Testis (tissue), 3 donors: Measurements from ENCODE around the gene ME2. TPM values are rescaled to one million over a fixed set of nuclear protein-coding genes. Genes with fewer than 3 reads are reported as not detected.

Source experiments
- DNase-seq: peaks from one replicate; pipeline ENCODE4 v3.0.0-alpha.2; 2019
- H3K27ac ChIP-seq, 2 donors: fragments of 200-600 bp; sonication (generic); one replicate each; pipeline ENCODE4 v1.5.1; 2019
- H3K27me3 ChIP-seq: fragments of 200-600 bp; sonication (generic); one replicate; pipeline ENCODE4 v1.5.1; 2019
- H3K36me3 ChIP-seq: fragments of 200-600 bp; sonication (generic); one replicate; pipeline ENCODE4 v1.5.1; 2017; ENCODE audit warnings: low read depth; ENCODE audit errors: missing control alignments
- H3K4me1 ChIP-seq: fragments of 200-600 bp; sonication (generic); one replicate; pipeline ENCODE4 v1.5.1; 2019
- H3K4me3 ChIP-seq, 2 donors: fragments of 200-600 bp; sonication (generic); one replicate each; pipeline ENCODE4 v1.5.1; 2017 to 2019
- H3K9me3 ChIP-seq: fragments of 200-600 bp; sonication (generic); one replicate; pipeline ENCODE4 v1.5.1; 2017
- CTCF ChIP-seq, 3 experiments: fragments of 450-650 bp in 2 of 3; fragments of 200-600 bp in 1 of 3; sonication (generic) in 1 of 3; IDR thresholded peaks; one replicate each; pipeline ENCODE4 v1.5.1; 2016 to 2019; ENCODE audit warnings: antibody characterized with exemption in 3 of 3, mild to moderate bottlenecking in 2 of 3, moderate library complexity in 1 of 3
- POLR2A ChIP-seq: fragments of 450-650 bp; IDR thresholded peaks from one replicate; pipeline ENCODE4 v1.6.1; 2017; ENCODE audit warnings: antibody characterized with exemption, mild to moderate bottlenecking, moderate library complexity
- WGBS, 2 donors: methylation state at CpG; one replicate each; pipeline ENCODE4 v1.1.5; 2018; 5-methylcytosine and 5-hydroxymethylcytosine counted together
- intact Hi-C: fragments of 100-400 bp; cut with DNase I; formaldehyde crosslinking; loops from one replicate; pipeline ENCODE4 v1.15.1; 2023; ENCODE audit warnings: low total_unique reads
- polyA plus RNA-seq: library from polyadenylated mRNA; stranded (reverse); fragments of 350-450 nt; fragmentation: Illumina TruSeq; extraction: RNeasy Lipid Tissue Mini Kit (QIAGEN cat#74804); gene quantifications from one replicate; pipeline ENCODE4 v1.2.3, GENCODE V29; 2014; ENCODE audit warnings: low read depth, low replicate concordance; ENCODE audit not compliant: insufficient read depth
- total RNA-seq, 2 donors: library from RNA; depleted of rRNA; stranded (reverse); fragments of >200 nt; gene quantifications; one replicate each; pipeline ENCODE4 v1.2.3, GENCODE V29; 2016

Gene ME2
- total and polyA plus RNA-seq, 3 donors from 2014 or later = 49.2 to 101 (median 72.0) TPM

- Histone ChIP-seq H3K4me1 (no peaks in the 10 kb centered on the region), H3K27me3 (no peaks in the 10 kb centered on the region), H3K27ac (no peak overlapping the region), H3K9me3 (no peaks in the 10 kb centered on the region), H3K36me3 (no peaks in the 10 kb centered on the region), H3K4me3 (no peak overlapping the region)
- intact Hi-C loops = no loop called here
- TF ChIP-seq CTCF (IDR thresholded peaks at IDR 0.05) = no peak
- no peak for TF ChIP-seq POLR2A
- no peak for DNase-seq
These were observed 47.6 kb downstream of the ME2 start for GRCh38 chr18:50926521-50926920.

GRCh38 chr18:50928551-50928950 is 49.6 kb downstream of the ME2 start:
- no peak overlapping the region for H3K4me3 ChIP-seq
- no peaks in the 10 kb centered on the region for H3K4me1 ChIP-seq
- H3K27ac ChIP-seq = no peak overlapping the region
- intact Hi-C loops = no loop called here
- no peaks in the 10 kb centered on the region for H3K36me3 ChIP-seq
- no peaks in the 10 kb centered on the region for H3K27me3 ChIP-seq
- H3K9me3 ChIP-seq = no peaks in the 10 kb centered on the region
- DNase-seq = no peak
- TF ChIP-seq CTCF (IDR thresholded peaks at IDR 0.05) (no peak), POLR2A (no peak)
- WGBS, 2 donors = 84 to 89% methylated on average over 2 of the region's 2 CpGs

GRCh38 chr18:50933684-50934083 is 54.8 kb downstream of the ME2 start:
- no peak for DNase-seq
- intact Hi-C loops = no loop called here
- Histone ChIP-seq H3K4me1 (no peaks in the 10 kb centered on the region), H3K27me3 (no peaks in the 10 kb centered on the region), H3K9me3 (no peaks in the 10 kb centered on the region), H3K36me3 (no peaks in the 10 kb centered on the region), H3K4me3 (no peak overlapping the region), H3K27ac (no peak overlapping the region)
- WGBS, 2 donors = 93 to 97% methylated on average over 5 of the region's 5 CpGs
- TF ChIP-seq CTCF (IDR thresholded peaks at IDR 0.05) (no peak), POLR2A (no peak)

DNA sequence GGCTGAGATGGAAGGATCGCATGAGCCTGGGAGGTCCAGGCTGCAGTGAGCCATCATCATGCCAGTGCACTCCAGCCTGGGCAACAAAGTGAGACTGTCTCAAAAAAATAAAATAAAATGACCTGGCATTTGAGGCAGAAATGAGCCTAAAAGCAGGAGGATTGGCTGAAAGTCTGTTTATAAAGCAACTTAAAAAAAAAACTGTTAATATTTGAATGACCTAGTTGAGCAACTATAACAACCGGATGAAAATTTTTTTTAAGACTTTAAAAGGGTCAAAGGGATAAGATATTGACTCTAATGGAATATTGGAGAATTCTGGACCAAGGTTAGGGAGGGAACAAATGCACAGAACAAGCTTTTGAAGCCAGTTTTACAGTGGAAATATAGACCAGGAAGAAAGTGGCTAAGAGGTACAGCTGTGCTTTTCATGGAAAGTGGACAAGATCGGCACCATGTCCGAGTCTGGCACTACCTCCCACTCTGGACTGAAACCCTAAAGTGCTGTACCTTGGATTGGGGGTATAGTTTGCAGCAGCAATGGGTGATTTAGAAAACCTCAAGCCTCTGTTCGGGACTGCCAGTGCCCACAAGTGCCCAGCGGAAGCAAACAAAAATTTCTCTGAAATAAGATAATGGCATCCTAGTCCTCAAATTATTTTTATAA is 55.8 kb downstream of the ME2 start:
- Histone ChIP-seq H3K4me3 (no peak overlapping the region), H3K4me1 (no peaks in the 10 kb centered on the region), H3K27ac (no peak overlapping the region), H3K27me3 (no peaks in the 10 kb centered on the region), H3K36me3 (no peaks in the 10 kb centered on the region), H3K9me3 (no peaks in the 10 kb centered on the region)
- intact Hi-C loops = no loop called here
- TF ChIP-seq POLR2A (no peak), CTCF (IDR thresholded peaks at IDR 0.05) (no peak)
- DNase-seq = no peak
- WGBS, 2 donors = 95 to 97% methylated on average over 6 of the region's 6 CpGs

GRCh38 chr18:50935493-50936191 is 56.7 kb downstream of the ME2 start:
- WGBS, 2 donors = 91 to 97% methylated on average over 6 of the region's 6 CpGs
- no peak for DNase-seq
- TF ChIP-seq CTCF (IDR thresholded peaks at IDR 0.05) (no peak), POLR2A (no peak)
- intact Hi-C loops = no loop called here
- H3K27me3 ChIP-seq = no peaks in the 10 kb centered on the region
- H3K36me3 ChIP-seq = no peaks in the 10 kb centered on the region
- no peak overlapping the region for H3K4me3 ChIP-seq
- no peak overlapping the region for H3K27ac ChIP-seq
- no peaks in the 10 kb centered on the region for H3K4me1 ChIP-seq
- H3K9me3 ChIP-seq = no peaks in the 10 kb centered on the region
